ENCODE results near the gene SLC2A4RG. TPM values are rescaled to one million over a fixed set of nuclear protein-coding genes. Genes with fewer than 3 reads are reported as not detected.

The SLC2A4RG gene
- total RNA-seq, 2 experiments from 2014 or later = 123 to 125 TPM

- Mint-ChIP-seq H3K36me3 (ENCODE audit: low read depth) (peaks cover 7% of the 10 kb centered on the region), H3K4me1 (ENCODE audit: low read depth) (peaks cover 6% of the 10 kb centered on the region), H3K4me3 (peak overlapping the region; percentile 54), H3K9me3 (no peaks in the 10 kb centered on the region), H3K27me3 (no peaks in the 10 kb centered on the region), H3K27ac (no peak overlapping the region)
- H3K9me3 ChIP-seq (ENCODE audit: control insufficient read depth in 1 of 2, insufficient read depth in 1 of 2, low read length in 2 of 2) = no peaks in the 10 kb centered on the region
- ATAC-seq (ENCODE audit: poor library complexity) = no peak
- ChIA-PET CTCF (interaction anchor here (1.2 to 1.9 kb wide), 2 partner anchors 35 to 37 kb away, joined by 3 to 5 read pairs; partner anchors contain the start of genes ARFRP1 and ZGPAT), POLR2A (interaction anchor here (1.1 kb wide), 1 partner anchor 223 kb away, joined by 4 read pairs; the partner anchor contains the start of gene PPDPF)
- TF ChIP-seq CTCF (IDR thresholded peaks at IDR 0.05) = no peak
- no peak overlapping the region for H3K27ac ChIP-seq (ENCODE audit: low read depth in 1 of 2, low read length in 2 of 2)
- no peak overlapping the region for H3K4me3 ChIP-seq (ENCODE audit: low read length)
- H3K36me3 ChIP-seq (ENCODE audit: insufficient read depth, low read length) = peaks cover 36% of the 10 kb centered on the region
- no peak for DNase-seq
- H3K4me1 ChIP-seq (ENCODE audit: insufficient read depth, low read length) = peaks cover 30% of the 10 kb centered on the region
- no peaks in the 10 kb centered on the region for H3K27me3 ChIP-seq (ENCODE audit: control insufficient read depth in 1 of 2, insufficient read depth in 2 of 2, low read length in 2 of 2)
- intact Hi-C loops (cut with DNase I, micrococcal nuclease) = loop anchor here in 1 of 2 experiments (5.0 kb wide), 1 partner anchor 86 kb away; the partner anchor contains the start of gene RTEL1
Observed at GRCh38 chr20:63743210-63743970, 3.8 kb downstream of the SLC2A4RG start.

- no peak overlapping the region for H3K4me3 ChIP-seq (ENCODE audit: low read length)
- H3K9me3 ChIP-seq (ENCODE audit: control insufficient read depth in 1 of 2, insufficient read depth in 1 of 2, low read length in 2 of 2) = no peaks in the 10 kb centered on the region
- Mint-ChIP-seq H3K27me3 (no peaks in the 10 kb centered on the region), H3K36me3 (ENCODE audit: low read depth) (peaks cover 7% of the 10 kb centered on the region), H3K4me1 (ENCODE audit: low read depth) (peaks cover 12% of the 10 kb centered on the region), H3K4me3 (no peak overlapping the region), H3K9me3 (no peaks in the 10 kb centered on the region), H3K27ac (no peak overlapping the region)
- ChIA-PET POLR2A (no interaction called here), CTCF (interaction anchor here (0.5 to 1.2 kb wide), 2 partner anchors 36 to 37 kb away, joined by 3 to 5 read pairs; partner anchors contain the start of genes ARFRP1 and ZGPAT)
- no peaks in the 10 kb centered on the region for H3K27me3 ChIP-seq (ENCODE audit: control insufficient read depth in 1 of 2, insufficient read depth in 2 of 2, low read length in 2 of 2)
- peaks cover 22% of the 10 kb centered on the region for H3K4me1 ChIP-seq (ENCODE audit: insufficient read depth, low read length)
- ATAC-seq (ENCODE audit: poor library complexity) (no peak), DNase-seq (no peak)
- H3K36me3 ChIP-seq (ENCODE audit: insufficient read depth, low read length) = peaks cover 30% of the 10 kb centered on the region
- intact Hi-C loops (cut with DNase I, micrococcal nuclease) = loop anchor here in 1 of 2 experiments (5.0 kb wide), 1 partner anchor 87 kb away; the partner anchor contains the start of gene RTEL1
- H3K27ac ChIP-seq (ENCODE audit: low read depth in 1 of 2, low read length in 2 of 2) = no peak overlapping the region
- TF ChIP-seq CTCF (IDR thresholded peaks at IDR 0.05) = no peak
Observed at GRCh38 chr20:63744158-63744557, 4.6 kb downstream of the SLC2A4RG start.

GRCh38 chr20:63744574-63745423 lies 5.2 kb downstream of the SLC2A4RG start:
- Mint-ChIP-seq H3K4me1 (ENCODE audit: low read depth) (peaks cover 16% of the 10 kb centered on the region), H3K9me3 (no peaks in the 10 kb centered on the region), H3K4me3 (no peak overlapping the region), H3K36me3 (ENCODE audit: low read depth) (peaks cover 7% of the 10 kb centered on the region), H3K27me3 (no peaks in the 10 kb centered on the region), H3K27ac (no peak overlapping the region)
- no peak for TF ChIP-seq CTCF (IDR thresholded peaks at IDR 0.05)
- no peaks in the 10 kb centered on the region for H3K27me3 ChIP-seq (ENCODE audit: control insufficient read depth in 1 of 2, insufficient read depth in 2 of 2, low read length in 2 of 2)
- CTCF ChIA-PET = interaction anchor here (0.5 kb wide), 1 partner anchor 36 kb away, joined by 5 read pairs; no protein-coding TSS in a partner anchor
- no peak for ATAC-seq (ENCODE audit: poor library complexity)
- peaks cover 29% of the 10 kb centered on the region for H3K36me3 ChIP-seq (ENCODE audit: insufficient read depth, low read length)
- no peaks in the 10 kb centered on the region for H3K9me3 ChIP-seq (ENCODE audit: control insufficient read depth in 1 of 2, insufficient read depth in 1 of 2, low read length in 2 of 2)
- peaks cover 25% of the 10 kb centered on the region for H3K4me1 ChIP-seq (ENCODE audit: insufficient read depth, low read length)
- no peak for DNase-seq
- no peak overlapping the region for H3K27ac ChIP-seq (ENCODE audit: low read depth in 1 of 2, low read length in 2 of 2)
- H3K4me3 ChIP-seq (ENCODE audit: low read length) = no peak overlapping the region
- POLR2A ChIA-PET = interaction anchor here (1.2 kb wide), 1 partner anchor 8 kb away, joined by 6 read pairs; the partner anchor contains the start of gene LIME1
- intact Hi-C loops (cut with DNase I, micrococcal nuclease) = loop anchor here in 1 of 2 experiments (5.0 kb wide), 1 partner anchor 87 kb away; the partner anchor contains the start of gene RTEL1
